OCI-LY7 (cell line): ENCODE results near the gene EPHB1.

Experiments used
- EZH2phosphoT487 ChIP-seq: fragments of 200-600 bp; sonication (generic); IDR thresholded peaks from 2 replicates; pipeline ENCODE4 v1.6.1; 2018; ENCODE audit warnings: low read depth, borderline replicate concordance, mild to moderate bottlenecking, mixed run types, antibody characterized with exemption, low read length, moderate library complexity, mixed read lengths
- TF ChIP-seq, protein P1 (sequence below): fragments of 200-600 bp; sonication (generic); conservative IDR thresholded peaks from 2 replicates; pipeline ENCODE4 v1.5.1; 2014; ENCODE audit warnings: mild to moderate bottlenecking, antibody characterized with exemption, low read length, moderate library complexity, mixed read lengths

DNA sequence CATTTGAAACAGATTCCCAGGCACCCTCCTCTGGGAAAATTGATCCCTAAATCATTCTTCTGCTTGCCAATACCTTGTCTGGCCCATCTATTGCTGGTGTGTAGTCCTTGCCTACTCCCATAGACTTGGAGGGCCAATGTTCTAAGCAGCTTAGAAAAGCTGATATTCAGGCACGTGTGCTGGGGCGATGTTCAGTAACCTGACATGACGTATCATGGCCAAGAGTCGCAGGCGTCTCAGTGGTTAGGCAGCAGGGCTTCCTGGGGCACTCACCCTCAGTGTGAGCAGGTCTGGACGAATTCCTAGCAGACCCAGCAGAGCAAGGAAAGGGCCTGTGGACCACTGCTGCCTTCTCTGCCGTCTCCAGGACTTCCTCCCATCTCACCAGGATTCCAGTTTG is 21.6 kb downstream of the EPHB1 start:
- TF ChIP-seq, protein P1, sequence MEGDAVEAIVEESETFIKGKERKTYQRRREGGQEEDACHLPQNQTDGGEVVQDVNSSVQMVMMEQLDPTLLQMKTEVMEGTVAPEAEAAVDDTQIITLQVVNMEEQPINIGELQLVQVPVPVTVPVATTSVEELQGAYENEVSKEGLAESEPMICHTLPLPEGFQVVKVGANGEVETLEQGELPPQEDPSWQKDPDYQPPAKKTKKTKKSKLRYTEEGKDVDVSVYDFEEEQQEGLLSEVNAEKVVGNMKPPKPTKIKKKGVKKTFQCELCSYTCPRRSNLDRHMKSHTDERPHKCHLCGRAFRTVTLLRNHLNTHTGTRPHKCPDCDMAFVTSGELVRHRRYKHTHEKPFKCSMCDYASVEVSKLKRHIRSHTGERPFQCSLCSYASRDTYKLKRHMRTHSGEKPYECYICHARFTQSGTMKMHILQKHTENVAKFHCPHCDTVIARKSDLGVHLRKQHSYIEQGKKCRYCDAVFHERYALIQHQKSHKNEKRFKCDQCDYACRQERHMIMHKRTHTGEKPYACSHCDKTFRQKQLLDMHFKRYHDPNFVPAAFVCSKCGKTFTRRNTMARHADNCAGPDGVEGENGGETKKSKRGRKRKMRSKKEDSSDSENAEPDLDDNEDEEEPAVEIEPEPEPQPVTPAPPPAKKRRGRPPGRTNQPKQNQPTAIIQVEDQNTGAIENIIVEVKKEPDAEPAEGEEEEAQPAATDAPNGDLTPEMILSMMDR: no peak
- no peak for TF ChIP-seq EZH2phosphoT487
